Bronchial epithelial cell (primary cell): Measurements from ENCODE around the gene NECAB3. TPM values are rescaled to one million over a fixed set of nuclear protein-coding genes. Genes with fewer than 3 reads are reported as not detected.

Experiments
- DNase-seq: peaks from one replicate; pipeline ENCODE4 v3.0.0-alpha.2; 2010; ENCODE audit warnings: low read depth
- FAIRE-seq: peaks from 2 replicates; lab custom pipeline; 2011; peaks lifted over from hg19 to GRCh38; lab: Jason Lieb, UNC
- H3K27me3 ChIP-seq: 2 replicates; pipeline ENCODE4 v1.5.1; 2011; ENCODE audit warnings: low read length; ENCODE audit not compliant: control insufficient read depth, insufficient read depth
- H3K36me3 ChIP-seq: 2 replicates; pipeline ENCODE4 v1.5.1; 2011; ENCODE audit warnings: low read length; ENCODE audit not compliant: control insufficient read depth, insufficient read depth
- H3K4me3 ChIP-seq: 2 replicates; pipeline ENCODE4 v1.5.1; 2011; ENCODE audit warnings: mild to moderate bottlenecking, low read depth, low read length, control low read depth
- total RNA-seq: library from RNA; depleted of rRNA; stranded (reverse); fragments of >200 nt; gene quantifications from 2 replicates; pipeline ENCODE4 v1.2.1, GENCODE V29; 2014
- TF ChIP-seq, protein P1 (sequence below): IDR thresholded peaks from 2 replicates; pipeline ENCODE4 v1.5.1; 2011; ENCODE audit warnings: mild to moderate bottlenecking, moderate library complexity, low read length, control low read depth, inconsistent platforms; ENCODE audit not compliant: insufficient read depth, severe bottlenecking

NECAB3 gene
- total RNA-seq, 1 donor from 2014 or later = 8.7 TPM

DNA sequence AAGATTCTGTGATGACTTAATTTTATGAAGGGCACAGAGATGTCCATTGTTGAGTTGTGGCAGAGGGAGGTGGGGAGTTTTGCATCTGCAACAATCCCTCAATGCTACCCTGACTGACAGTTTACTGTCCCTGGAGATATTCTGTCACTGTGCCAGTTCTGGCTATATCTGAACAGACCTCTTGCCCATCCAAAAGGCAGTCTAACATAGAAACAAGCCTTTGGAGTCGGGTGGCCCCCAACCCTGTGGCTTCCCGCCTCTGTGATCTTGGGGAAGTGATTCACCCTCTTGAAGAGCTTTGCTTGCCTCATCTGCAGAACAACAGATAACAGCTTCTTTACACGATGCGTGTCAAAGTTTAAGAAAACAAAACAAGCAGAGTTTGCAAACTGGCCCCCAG, 15.7 kb upstream of the NECAB3 start:
- H3K36me3 ChIP-seq = no peaks in the 10 kb centered on the region
- FAIRE-seq = no peak
- H3K4me3 ChIP-seq = no peak overlapping the region
- no peak for DNase-seq
- TF ChIP-seq, protein P1, sequence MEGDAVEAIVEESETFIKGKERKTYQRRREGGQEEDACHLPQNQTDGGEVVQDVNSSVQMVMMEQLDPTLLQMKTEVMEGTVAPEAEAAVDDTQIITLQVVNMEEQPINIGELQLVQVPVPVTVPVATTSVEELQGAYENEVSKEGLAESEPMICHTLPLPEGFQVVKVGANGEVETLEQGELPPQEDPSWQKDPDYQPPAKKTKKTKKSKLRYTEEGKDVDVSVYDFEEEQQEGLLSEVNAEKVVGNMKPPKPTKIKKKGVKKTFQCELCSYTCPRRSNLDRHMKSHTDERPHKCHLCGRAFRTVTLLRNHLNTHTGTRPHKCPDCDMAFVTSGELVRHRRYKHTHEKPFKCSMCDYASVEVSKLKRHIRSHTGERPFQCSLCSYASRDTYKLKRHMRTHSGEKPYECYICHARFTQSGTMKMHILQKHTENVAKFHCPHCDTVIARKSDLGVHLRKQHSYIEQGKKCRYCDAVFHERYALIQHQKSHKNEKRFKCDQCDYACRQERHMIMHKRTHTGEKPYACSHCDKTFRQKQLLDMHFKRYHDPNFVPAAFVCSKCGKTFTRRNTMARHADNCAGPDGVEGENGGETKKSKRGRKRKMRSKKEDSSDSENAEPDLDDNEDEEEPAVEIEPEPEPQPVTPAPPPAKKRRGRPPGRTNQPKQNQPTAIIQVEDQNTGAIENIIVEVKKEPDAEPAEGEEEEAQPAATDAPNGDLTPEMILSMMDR = no peak
- H3K27me3 ChIP-seq = no peaks in the 10 kb centered on the region

DNA sequence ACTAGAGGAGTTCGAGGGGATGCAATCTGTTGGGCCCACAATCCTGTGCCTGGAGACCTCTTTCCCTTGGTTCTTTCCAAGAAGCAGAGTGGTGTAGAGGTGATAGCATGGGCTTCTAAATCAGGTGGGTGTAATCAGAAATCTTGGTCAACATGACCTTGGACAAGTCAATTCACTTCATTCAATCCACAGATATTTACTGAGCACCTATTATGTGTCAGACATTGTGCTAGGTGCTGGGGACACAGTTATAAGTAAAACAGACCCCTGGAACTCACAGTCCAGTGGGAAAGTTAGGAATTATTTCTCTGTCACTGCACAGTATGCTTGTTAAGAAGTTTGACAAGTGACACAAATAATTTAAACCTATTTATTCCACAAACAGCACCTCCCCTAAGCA, 15.3 kb upstream of the NECAB3 start:
- no peak for FAIRE-seq

DNA sequence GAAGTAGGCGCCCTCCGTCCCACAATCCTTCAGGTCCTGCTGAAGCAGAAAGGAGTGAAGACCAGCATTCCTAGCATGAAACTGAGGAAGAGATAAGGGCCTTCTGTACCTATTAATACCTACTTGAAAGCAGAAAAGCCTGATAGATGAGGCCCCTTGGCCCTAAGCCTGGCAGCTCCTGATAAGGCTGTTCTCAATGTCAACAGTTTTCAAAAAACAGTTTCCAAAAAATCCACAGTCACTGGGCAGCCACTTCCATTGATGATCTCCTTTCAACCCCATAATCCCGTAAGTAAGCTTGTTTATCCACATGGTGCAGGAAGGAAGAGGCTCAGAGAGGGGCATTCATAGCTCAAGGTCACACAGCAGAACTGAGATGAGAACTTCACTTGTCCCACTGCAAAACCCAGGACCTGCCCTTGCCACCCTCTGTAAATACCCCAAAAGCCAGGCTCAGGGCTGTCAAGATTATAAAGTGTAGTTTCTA, 14.8 kb upstream of the NECAB3 start:
- FAIRE-seq (no peak), DNase-seq (no peak)
- TF ChIP-seq, protein P1 = no peak
- H3K27me3 ChIP-seq = no peaks in the 10 kb centered on the region
- H3K36me3 ChIP-seq = no peaks in the 10 kb centered on the region
- no peak overlapping the region for H3K4me3 ChIP-seq

More for the DNA sequence above, 15.3 kb upstream of the NECAB3 start:
- Histone ChIP-seq H3K36me3 (no peaks in the 10 kb centered on the region), H3K27me3 (no peaks in the 10 kb centered on the region), H3K4me3 (no peak overlapping the region)
- TF ChIP-seq, protein P1 = no peak
- no peak for DNase-seq

DNA sequence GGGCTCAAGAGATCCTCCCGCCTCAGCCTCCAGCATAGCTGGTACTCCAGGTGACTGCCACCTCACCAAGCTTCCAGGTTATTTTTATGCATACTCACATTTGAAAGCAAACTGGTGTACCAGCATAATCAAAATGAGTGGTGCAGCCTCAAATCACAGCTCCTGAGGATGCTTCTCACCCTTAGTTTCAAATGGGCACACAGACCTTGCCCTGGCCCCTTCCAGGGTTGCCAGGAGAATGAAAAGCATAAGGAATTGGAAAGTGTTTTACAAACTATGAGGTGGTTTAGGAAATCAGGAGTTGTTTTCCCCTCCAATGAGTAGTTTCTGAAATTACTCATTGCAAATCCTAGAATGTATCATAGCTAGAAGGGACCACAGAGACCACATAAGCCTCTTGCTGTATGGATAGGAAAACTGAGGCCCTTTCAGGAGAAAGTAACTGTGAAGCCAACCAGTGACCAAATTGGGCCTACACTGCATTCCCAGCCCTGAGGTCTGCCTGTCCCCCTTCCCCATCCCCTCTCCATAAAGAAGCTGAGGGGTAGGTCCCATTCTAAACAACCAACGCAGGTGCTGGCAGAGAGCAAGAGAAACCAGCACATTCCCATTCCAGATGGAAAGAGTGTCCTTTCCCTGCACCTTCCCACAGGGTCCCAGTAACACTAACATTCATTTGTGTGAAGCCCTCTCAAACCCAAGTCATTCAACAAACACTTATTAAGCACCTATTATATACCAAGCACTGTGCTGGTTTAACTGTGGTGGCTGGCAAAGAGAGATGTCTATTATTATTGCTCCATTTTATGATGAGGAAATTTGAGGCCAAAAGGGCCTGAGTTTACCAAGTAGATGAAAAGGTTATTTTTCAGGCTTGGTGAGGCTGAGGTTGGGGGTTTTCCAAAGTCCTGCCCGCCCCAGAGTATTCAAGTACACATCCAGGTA, 14.0 kb upstream of the NECAB3 start:
- TF ChIP-seq, protein P1 = no peak
- no peaks in the 10 kb centered on the region for H3K27me3 ChIP-seq
- FAIRE-seq = no peak

DNA sequence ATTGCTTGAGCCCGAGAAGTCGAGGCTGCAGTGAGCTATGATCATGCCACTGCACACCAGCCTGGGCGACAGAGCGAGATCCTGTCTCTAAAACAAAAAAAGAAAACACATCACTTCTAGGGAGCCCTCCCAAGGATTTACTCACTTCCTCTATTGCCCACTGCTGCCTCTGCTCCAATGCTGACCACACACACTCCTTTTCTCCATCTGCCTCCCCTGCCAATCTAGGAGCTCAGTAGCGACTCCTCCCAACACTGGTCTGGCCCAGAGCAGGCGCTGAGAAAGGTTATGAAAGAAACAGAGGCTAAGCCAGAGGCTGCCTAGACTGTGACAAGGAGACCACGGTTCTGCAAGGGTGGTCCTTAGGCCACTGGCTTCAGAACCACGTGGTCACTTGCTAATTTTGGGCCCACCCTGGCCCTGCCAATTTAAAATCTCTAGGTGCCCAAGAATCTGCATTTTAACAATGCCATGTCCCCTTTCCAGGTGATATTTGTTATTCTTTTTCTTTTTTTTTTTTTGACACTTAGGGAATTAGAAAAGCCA, 13.2 kb upstream of the NECAB3 start:
- H3K36me3 ChIP-seq = no peaks in the 10 kb centered on the region
- no peak for DNase-seq
- no peaks in the 10 kb centered on the region for H3K27me3 ChIP-seq
- TF ChIP-seq, protein P1 = no peak
- no peak for FAIRE-seq
- H3K4me3 ChIP-seq = no peak overlapping the region

More for the DNA sequence above, 14.0 kb upstream of the NECAB3 start:
- DNase-seq = no peak
- H3K36me3 ChIP-seq = no peaks in the 10 kb centered on the region
- H3K4me3 ChIP-seq = no peak overlapping the region
